SH-SY5Y (cell line): ENCODE results near the gene LCMT2.

Source experiments
- GATA2 ChIP-seq: IDR thresholded peaks from 2 replicates; pipeline ENCODE4 v1.6.1; 2011; ENCODE audit warnings: mild to moderate bottlenecking, low read depth, low read length
- GATA3 ChIP-seq: IDR thresholded peaks from 2 replicates; pipeline ENCODE4 v1.6.1; 2011; ENCODE audit warnings: low read depth, mild to moderate bottlenecking, low read length, moderate library complexity

The LCMT2 gene

DNA sequence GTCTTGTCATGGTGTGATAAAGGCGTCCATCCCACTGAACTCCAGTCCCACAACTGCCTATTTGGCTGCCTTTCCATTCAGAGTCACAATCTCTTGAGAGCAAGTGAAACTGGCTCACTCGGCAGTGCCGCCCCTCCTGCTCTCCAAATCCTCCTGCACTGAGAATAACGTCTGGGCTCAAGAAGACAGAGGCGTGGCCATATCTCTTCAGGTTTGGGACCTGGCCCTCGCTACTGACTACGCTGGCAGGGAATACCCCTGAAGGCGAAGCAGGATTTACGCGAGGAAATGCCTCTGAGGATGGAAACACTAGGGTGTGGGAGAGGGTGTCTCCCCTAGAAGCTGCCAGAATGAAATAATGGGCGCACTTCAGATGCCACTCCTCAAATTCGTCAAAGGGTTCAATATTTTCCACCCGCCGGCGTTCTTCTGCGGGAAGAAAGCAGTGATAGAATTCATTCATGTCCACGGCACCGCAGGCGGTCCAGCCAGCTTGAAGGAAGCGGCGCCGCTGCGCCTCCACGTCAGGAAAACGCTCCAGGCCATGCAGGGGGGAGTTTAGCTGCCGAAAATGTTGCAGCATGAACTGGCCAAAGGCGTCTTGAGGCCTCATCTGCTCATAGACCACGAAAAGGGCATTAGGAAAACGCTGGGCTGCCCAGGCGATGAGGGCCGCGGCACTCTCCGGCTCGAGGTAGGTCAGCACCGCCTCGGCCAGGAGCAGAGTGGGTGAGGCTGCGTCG is 985 bp downstream of the LCMT2 start:
- TF ChIP-seq GATA2, result no peak
- no peak for TF ChIP-seq GATA3

DNA sequence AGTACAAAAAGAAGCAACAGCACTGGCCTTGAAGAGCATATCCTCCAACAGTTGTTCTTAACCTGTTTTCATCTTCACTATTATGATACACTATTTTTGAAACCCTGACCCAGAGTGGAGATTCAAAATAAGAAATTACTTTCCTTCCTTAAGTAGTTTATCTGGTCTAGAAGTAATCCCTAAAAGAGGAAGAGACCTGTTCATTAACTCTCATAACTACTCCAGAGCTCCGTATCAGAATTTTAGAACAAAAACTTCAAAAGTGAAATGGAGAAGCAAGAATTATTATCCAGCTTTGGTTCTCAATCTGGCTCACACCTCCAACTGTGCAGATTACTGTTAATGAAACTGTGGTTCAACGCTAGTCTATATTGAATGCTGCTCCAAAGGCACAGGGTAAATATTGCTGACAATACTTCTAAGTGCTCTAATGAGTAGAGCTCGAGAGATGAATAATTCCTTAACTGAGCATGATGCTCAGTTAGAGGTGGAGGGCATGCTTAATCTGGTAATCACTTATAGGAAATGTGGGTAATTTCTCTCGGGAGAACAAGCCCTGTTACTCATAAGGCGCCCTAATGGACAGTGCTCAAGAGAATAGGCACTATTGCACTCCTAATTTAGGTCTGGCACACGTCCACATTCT is 5.2 kb downstream of the LCMT2 start:
- TF ChIP-seq GATA3 (no peak), GATA2 (no peak)

DNA sequence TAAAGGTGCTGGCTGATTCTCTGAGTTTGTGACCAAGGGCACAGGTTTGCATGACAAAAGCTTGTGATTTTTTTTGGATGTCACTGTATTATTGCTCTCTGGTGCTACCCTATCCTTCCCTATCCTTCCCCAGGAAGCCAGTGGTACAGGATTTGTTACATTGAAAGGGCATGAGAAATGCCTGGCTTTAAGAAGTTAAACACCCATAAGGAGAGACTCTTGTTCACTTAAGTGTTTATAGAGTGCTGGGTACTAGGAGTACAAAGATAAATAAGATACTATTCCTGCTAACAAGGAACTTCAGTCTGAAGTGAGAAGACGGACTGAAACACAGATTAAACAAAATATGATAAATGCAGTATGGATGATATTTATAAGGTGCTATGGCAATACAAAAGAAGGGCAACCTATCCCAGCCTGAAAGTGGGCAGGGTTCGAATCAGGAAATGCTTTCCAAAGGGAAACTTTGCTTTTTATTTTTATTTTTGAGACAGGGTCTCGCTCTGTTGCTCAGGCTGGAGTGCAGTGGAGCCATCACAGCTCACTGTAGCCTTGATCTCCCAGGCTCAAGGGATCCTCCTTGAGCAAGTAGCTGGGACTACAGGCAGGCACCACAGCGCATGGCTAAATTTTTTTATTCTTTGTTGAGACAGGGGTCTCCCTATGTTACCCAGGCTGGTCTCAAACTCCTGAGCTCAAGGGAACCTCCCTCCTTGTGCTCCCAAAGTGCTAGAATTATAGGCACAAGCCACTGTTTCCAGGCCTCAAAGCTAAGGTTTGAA is 11.2 kb downstream of the LCMT2 start:
- no peak for TF ChIP-seq GATA3
- TF ChIP-seq GATA2, result no peak

DNA sequence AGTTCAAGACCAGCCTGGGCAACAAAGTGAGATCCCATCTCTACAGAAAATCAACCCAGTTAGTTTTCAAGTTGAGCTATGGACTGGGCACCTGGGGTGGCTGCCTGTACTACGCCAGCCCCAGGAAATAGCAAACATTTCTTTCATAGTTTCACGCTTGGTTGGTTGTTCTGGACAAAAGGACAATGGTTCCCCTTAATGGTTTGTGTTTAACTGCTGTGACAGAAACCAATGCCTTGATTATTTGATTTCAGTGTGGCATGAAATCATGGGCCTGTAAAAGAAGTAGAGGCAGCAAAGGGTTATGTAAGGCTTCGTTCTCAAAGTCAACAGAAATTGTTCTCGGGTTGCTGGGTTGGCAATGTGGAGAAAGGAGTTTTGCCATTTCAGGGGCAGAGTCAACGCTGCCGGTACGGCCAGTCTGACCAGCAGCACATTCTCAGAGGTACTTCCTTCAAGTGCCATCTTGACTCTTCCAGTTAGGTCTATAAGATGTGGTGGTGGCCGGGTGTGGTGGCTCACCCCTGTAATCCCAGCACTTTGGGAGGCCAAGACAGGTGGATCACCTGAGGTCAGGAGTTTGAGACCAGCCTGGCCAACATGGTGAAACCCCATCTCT is 12.7 kb downstream of the LCMT2 start:
- TF ChIP-seq GATA3, result no peak
- TF ChIP-seq GATA2, result no peak

DNA sequence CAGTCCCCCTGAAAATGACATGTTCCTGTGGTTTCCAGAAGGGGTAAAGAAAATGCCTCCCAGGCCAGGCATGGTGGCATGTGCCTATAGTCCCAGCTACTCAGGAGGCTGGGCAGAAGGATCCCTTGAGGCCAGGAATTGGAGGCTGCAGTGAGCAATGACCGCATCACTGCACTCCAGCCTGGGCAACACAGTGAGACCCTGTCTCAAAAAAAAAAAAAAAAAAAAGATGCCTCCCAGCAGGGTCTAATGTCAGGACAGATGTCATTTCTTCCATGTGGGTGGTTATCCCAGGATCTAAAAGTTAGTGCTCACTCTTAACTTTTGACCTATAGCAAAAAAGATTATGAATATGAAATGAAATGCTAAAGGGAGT is 13.4 kb downstream of the LCMT2 start:
- TF ChIP-seq GATA3, result no peak
- no peak for TF ChIP-seq GATA2

DNA sequence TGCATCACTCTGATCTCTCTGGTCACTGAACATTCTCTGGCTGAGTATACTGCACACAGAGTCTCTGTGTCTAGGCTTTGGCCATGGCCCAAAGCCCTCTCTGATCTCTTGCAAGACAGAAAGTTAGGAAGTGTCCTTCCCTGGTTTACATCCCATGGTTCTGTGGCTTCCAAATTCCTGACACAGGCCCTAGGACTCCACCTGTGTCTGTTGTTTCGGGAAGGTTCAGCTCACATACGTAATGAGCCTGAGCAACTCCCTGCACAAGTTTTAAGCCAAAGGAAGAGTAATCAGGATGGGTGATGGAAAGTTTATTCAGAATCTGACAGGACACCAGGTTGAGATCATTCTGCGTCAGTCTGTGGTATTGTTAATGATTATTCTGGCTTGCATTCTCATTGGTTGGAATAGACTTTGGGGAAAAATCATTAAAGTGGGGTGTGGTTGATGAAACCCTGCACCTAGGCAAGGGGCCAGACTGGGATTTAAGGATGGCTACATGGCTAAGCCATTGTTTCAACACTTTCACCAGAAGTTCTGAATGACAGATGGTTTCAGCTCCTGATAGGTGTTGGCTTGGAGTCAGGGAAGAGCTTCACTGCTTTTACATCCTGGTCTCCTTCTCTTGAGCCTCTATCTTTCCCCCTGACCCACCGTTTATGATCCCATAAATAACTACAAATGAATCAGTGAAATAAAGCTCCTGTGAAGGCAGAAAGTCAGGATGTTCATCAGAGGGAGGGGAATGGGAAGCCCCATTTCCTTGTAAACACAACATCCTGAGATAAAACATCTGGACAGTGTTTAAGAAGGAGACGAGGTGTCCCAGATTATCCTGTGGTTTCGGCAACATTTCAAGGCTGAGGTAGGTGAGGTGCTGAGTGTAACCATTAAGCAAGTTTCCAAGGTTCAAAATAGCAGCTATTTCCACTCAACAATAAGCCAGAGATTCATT is 14.1 kb downstream of the LCMT2 start:
- TF ChIP-seq GATA2 (no peak), GATA3 (no peak)

DNA sequence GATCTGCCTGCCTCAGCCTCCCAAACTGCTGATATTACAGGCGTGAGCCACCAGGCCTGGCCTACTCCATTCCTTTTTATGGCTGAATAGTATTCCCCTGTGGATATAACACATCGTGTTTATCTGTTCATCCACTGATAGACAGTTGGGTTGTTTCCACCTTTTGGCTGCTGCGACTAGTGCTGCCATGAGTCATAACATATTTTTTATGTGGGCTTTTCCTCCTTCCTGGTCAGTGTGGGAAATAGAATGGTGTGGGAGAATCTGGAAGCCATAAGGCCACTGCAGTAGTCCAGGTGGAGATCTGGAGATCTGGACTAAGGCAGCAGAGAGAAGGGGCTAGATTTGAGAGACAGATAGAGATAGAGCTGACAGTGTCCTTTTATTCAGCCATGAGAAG is 16.2 kb downstream of the LCMT2 start:
- TF ChIP-seq GATA2, result no peak
- no peak for TF ChIP-seq GATA3

DNA sequence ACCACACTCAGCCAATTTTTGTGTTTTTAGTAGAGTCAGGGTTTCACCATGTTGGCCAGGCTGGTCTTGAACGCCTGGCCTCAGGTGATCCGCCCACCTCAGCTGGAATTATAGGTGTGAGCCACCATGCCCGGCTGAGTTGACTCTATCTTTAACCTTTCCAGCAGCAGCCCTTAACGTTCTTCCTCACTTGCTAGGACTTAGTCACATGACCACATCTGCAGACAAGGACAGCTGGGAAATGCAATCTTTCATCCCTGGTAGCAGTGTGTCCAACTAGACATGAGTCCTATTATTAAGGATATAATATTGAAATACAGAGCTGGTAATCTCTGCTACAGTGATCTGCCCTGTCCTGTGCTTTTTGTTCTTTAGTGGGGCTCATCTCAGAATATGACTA is 18.0 kb downstream of the LCMT2 start:
- no peak for TF ChIP-seq GATA2
- no peak for TF ChIP-seq GATA3

DNA sequence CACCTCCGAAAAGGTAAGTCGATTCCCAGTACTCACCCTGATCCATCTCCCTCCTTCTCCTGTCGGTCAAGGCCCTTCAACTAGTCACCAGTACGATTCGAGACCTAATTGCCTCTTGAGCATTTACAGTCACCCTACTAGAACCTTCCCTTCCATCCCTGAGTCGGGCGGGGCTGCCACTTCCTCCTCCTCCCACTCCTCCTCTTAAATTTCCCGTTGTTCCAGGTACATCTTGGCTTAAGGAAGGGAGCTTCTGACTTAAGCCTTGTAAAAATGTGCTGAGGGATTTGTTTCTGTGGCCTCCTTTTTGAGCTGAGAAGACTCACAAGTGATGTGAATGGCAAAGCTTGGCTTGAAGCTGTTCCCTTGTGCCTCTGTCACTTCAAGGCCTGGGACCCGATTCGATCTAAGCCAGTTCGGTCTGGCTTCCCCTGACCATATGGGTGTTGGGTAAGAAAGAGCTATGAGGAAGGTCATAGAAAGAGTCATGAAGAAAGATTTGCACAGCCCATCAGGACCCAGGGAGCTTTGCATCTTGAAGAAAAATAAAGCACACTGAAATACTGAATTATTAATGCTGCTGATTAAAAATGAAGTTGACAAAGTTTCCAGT is 28.1 kb downstream of the LCMT2 start, which contains the start of gene TGM7:
Gene TGM7, minus strand, starts transcription at position 51 of the 613 bp plus-strand sequence.
- TF ChIP-seq GATA2 (no peak), GATA3 (no peak)

DNA sequence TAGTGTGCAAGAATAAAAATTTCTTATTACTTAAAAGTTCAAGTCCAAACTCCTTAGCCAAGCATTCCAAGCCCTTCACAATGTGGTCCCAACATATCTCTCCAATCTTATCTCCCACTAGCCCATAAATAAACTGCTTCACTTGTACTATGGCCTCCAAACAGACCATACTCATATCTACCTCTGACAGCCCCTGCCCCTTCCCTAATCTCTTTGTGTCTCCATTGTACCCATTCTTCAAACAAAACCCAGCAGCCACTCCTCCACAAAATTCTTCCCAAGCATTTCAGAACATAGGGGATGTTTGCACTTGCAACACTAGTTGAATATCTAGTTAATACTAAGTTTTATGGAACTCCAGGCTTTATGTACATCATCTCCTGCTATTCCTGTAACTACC is 30.5 kb downstream of the LCMT2 start:
- TF ChIP-seq GATA3 (no peak), GATA2 (no peak)

DNA sequence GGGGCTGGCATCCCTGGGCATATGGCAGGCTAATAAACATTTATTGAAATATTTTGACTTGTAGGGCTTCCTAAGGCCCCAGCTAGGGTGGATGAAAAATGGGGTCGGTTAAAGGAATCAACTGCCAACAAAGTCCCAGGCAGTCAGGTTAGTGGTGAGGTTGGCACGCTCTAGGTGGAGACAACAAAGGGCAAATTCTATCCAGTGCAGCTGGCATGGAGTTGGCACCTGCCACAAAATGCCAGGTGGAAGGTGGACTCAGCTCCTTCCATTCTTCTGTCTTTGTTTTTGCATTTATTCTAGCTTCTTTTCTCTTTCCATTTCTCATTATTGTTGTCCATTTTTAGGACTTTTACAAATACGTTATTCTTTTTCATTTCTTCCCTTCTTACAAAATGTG is 31.0 kb downstream of the LCMT2 start:
- no peak for TF ChIP-seq GATA3
- TF ChIP-seq GATA2, result no peak

DNA sequence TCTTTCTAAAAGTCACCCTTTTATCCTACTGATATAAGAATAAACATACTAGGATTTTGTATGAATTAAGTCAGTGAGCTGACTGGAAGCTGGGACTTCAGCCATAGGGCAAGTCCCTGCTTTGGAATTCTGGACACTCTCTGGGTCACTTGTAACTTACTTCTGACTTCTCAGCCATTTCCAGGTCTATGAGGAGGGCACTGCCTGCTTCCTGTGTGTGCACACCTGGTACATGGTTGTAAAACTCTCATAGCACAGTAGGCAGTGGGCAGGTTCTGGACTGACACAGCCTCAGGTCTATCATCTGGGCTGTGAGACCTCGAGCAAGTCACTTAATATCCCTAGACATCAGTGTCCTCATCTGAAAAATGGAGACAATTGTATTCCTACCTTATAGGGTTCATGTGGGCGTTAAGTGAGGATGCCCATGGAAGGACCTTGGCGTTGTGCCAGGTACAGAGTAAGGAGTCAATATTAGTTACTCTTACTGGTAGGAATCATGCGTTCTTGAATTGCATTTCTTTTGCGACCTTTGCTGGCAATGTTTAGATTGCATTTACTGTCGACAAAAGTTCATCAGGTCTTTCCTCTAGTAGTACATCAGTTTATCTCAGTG is 36.2 kb downstream of the LCMT2 start:
- TF ChIP-seq GATA3 (no peak), GATA2 (no peak)
